ENCODE data around the gene RS1. TPM values are rescaled to one million over a fixed set of nuclear protein-coding genes. Genes with fewer than 3 reads are reported as not detected.

The RS1 gene
- total and polyA plus RNA-seq, 12 donors, result not detected

GRCh38 chrX:18698737-18699650 is 27.1 kb upstream of the RS1 start:
- no peak for DNase-seq
- no peak for TF ChIP-seq CTCF (IDR thresholded peaks at IDR 0.05)
- no peak for TF ChIP-seq POLR2A (IDR thresholded peaks at IDR 0.05)
- Histone ChIP-seq H3K27ac (no peak overlapping the region), H3K9me3 (replicated peaks in 1 of 3) (no peaks in the 10 kb centered on the region), H3K27me3 (peaks cover 14% of the 10 kb centered on the region), H3K4me3 (no peak overlapping the region), H3K4me1 (replicated peaks in 1 of 2) (no peaks in the 10 kb centered on the region), H3K36me3 (replicated peaks in 1 of 2) (no peaks in the 10 kb centered on the region)
- whole genome bisulfite sequencing, 4 donors, result 74 to 91% (median 82%) methylated on average over 10 to 12 of the region's 12 CpGs
- intact Hi-C loops (cut with DNase I), result no loop called here

- peaks cover 11% of the 10 kb centered on the region for H3K27me3 ChIP-seq
- whole genome bisulfite sequencing, 4 donors, result 67 to 95% (median 91%) methylated on average over 3 of the region's 3 CpGs
- TF ChIP-seq POLR2A (IDR thresholded peaks at IDR 0.05) (no peak), CTCF (IDR thresholded peaks at IDR 0.05) (no peak)
- H3K4me1 ChIP-seq (replicated peaks in 1 of 2), result no peaks in the 10 kb centered on the region
- intact Hi-C loops (cut with DNase I), result no loop called here
- no peak overlapping the region for H3K27ac ChIP-seq
- no peaks in the 10 kb centered on the region for H3K9me3 ChIP-seq (replicated peaks in 1 of 3)
- H3K36me3 ChIP-seq (replicated peaks in 1 of 2), result no peaks in the 10 kb centered on the region
- no peak for DNase-seq
- no peak overlapping the region for H3K4me3 ChIP-seq
Observed at GRCh38 chrX:18696653-18697052, 24.7 kb upstream of the RS1 start.

DNA sequence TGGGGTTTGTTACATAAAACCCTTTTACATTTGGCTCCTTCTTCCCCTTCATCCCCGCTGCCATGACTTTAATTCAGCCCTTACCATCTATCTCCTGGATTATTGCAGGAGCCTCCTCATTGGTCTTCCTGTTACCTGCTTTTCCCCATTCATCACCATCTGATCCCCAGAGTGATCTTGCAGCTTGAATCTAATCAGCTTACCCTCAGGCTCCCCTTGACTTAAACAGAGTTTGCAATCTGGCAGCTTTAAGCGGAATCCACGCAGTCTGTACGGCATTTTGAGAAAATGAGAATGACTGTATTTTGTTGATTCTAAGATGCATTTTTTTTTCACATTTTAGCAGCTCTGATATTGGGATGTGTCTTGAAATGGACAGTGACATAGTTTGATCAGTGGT is 20.6 kb upstream of the RS1 start:
- WGBS, 4 donors, result 78 to 91% (median 88%) methylated on average over 1 to 4 of the region's 4 CpGs
- no peak for DNase-seq
- TF ChIP-seq CTCF (IDR thresholded peaks at IDR 0.05), result no peak
- no peak for TF ChIP-seq POLR2A (IDR thresholded peaks at IDR 0.05)
- Histone ChIP-seq H3K27me3 (no peaks in the 10 kb centered on the region), H3K9me3 (replicated peaks in 1 of 3) (no peaks in the 10 kb centered on the region), H3K4me1 (replicated peaks in 1 of 2) (no peaks in the 10 kb centered on the region), H3K4me3 (no peak overlapping the region), H3K27ac (no peak overlapping the region), H3K36me3 (replicated peaks in 1 of 2) (no peaks in the 10 kb centered on the region)
- intact Hi-C loops (cut with DNase I), result no loop called here

GRCh38 chrX:18691431-18691830 is 19.5 kb upstream of the RS1 start:
- H3K4me1 ChIP-seq (replicated peaks in 1 of 2), result no peaks in the 10 kb centered on the region
- H3K4me3 ChIP-seq, result no peak overlapping the region
- intact Hi-C loops (cut with DNase I), result no loop called here
- no peaks in the 10 kb centered on the region for H3K9me3 ChIP-seq (replicated peaks in 1 of 3)
- H3K36me3 ChIP-seq (replicated peaks in 1 of 2), result no peaks in the 10 kb centered on the region
- TF ChIP-seq CTCF (IDR thresholded peaks at IDR 0.05), result no peak
- no peak overlapping the region for H3K27ac ChIP-seq
- WGBS, 4 donors, result 13 to 40% (median 27%) methylated on average over 1 of the region's 1 CpG
- no peaks in the 10 kb centered on the region for H3K27me3 ChIP-seq
- no peak for DNase-seq
